T47D (cell line): ENCODE results near the gene IER2.

Source experiments
- DNase-seq, 2 experiments: peaks; one replicate each; pipeline versions ENCODE4 v3.0.0 to v3.0.0-alpha.2; 2011 to 2012; ENCODE audit warnings: low read depth in 1 of 2, low spot score in 1 of 2
- JUND ChIP-seq: IDR thresholded peaks from 2 replicates; pipeline ENCODE4 v1.6.1; 2012; ENCODE audit warnings: low read depth
- in situ Hi-C: cut with HindIII; loops from 2 replicates; pipeline ENCODE4 v1.10.0; 2016; ENCODE audit warnings: low sequenced_read_pairs, low pct_unique_long_range_greater_than_20kb

The IER2 gene, protein sequence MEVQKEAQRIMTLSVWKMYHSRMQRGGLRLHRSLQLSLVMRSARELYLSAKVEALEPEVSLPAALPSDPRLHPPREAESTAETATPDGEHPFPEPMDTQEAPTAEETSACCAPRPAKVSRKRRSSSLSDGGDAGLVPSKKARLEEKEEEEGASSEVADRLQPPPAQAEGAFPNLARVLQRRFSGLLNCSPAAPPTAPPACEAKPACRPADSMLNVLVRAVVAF

GRCh38 chr19:13150187-13150930 lies at the start of gene IER2, which contains the start of gene STX10:
TSS of gene IER2 (plus strand) at chr19:13150411. CDS start at chr19:13153187, 2,776 bp downstream.
TSS of gene STX10 (minus strand) at chr19:13150375. CDS start at chr19:13150173, 202 bp downstream.
- peak; percentile 75 to 93 for DNase-seq
- in situ Hi-C loops = no loop called here
- no peak for TF ChIP-seq JUND

DNA sequence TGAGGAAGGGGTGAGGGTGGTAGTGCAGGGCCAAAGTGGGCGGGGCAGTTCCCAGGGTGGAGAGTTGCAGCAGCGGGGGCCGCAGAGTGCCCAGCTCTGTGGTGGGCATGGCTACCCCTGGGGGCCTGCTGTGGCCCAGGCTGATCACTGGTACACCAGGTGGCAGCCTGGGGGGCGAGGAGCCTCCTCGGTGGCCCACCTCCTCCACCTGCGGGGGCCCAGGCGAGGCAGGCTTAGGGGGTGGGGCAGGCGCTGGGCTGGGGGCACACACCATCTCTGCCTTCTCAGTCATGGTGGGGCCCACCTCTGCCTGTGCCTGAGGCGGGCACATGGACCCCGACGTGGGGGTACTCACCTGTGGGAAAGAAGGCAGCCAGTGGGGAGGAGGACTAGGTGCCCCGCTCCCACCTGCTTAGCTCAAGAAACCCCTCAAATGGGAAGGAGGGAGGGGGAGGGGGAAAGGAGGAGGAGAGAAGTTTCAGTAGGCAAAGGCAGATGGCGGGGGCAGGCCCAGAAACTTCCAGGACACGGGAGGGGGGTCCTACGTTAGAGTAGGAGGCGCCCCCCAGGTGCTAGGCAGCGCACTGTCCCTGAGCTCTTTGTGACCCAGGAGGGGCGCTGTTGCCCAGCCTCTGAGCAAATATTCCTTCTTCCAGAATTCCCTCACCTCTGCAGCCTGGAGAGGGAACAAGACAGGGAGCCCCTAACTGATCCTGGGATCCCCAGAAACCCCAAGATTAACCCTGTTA lies 49.2 kb upstream of the IER2 start:
- in situ Hi-C loops = no loop called here
- no peak for DNase-seq
- no peak for TF ChIP-seq JUND

- TF ChIP-seq JUND = no peak
- no peak for DNase-seq
- in situ Hi-C loops = no loop called here
These were observed 48.4 kb upstream of the IER2 start for GRCh38 chr19:13101590-13102415.

- in situ Hi-C loops = no loop called here
- TF ChIP-seq JUND = no peak
- DNase-seq = no peak
These were observed 47.9 kb upstream of the IER2 start for GRCh38 chr19:13102416-13102665.

DNA sequence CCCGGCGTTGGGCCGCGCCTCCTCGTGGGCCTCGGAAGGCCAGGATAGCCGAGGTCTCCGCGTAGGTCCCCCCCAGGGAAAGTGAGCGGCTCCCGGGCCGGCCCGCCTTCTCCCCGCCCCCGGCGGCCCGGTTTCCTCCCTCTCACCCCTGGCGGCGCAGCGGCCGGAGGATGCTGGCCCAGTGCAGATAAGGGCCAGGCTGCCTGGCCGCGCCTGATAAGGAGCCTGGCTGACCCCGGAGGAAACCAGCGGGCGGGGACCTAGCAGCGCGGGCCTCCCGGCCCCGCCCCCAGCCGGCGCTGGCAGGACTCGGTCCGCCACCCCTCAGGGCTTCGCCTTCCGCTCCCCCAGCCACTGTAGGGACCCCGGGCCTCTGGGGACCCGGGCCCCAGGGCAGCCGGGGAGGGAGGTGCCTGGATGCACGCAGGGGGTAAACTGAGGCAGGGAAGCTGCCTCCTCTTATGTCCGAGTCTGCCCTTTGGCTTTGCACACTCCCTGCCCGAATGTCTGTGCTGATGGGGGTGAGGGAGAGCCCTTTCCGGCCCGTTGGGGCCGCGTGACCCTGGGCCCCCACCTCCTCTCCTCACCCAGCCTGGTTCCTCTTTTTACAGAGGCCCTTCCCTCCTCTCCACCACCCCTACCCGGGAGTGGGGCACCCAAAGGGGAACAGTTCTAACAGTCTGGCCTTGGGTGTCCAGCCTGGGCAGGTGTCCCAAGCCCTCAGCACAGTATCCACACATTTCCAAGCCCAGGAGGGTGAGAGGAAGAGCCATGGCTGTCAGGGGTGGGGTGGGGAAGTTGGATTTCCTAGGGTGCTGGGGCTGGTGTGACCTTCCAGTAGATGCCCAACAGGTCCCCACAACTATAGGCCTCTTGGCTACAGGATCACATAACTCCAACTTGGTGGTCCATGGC lies 47.3 kb upstream of the IER2 start, which contains the start of gene LYL1:
TSS of gene LYL1 (minus strand) at position 193 of the 915 bp plus-strand sequence. CDS start 1,687 bp downstream, outside the sequence.
- no peak for DNase-seq
- in situ Hi-C loops = no loop called here

DNA sequence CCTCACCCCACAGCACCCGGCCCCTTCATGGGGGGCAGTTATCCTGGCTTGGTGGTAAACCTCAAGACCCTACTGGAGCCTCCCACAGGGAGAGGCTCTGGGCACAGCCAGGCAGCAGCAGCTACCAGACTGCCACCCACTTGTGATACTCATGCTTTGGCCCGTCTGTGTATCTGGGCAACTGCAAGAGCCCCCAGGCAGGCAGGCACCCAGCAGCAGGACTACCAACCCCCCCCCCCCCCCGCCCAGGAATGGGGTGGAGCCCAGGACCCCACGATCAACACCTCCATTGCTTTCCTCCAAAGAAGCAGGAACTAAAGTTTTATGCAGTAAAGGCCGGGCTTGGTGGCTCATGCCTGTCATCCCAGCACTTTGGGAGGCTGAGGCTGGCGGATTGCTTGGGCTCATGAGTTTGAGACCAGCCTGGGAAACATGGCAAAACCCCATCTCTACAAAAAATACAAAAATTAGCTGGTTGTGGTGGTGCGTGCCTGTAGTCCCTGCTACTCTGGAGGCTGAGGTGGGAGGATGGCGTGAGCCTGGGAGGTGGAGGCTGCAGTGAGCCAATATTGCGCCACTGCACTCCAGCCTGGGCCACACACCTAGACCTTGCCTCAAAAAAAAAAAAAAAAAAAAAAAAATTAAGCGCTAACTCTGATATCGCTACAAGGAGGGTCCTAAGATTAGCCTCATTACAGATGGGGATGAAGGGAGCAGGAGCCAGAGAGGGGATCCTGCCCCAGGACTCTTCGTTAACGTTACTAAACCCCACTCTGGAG lies 46.4 kb upstream of the IER2 start:
- no peak for DNase-seq
- TF ChIP-seq JUND = no peak
- in situ Hi-C loops = no loop called here

More for the DNA sequence above, 47.3 kb upstream of the IER2 start, which contains the start of gene LYL1:
- no peak for TF ChIP-seq JUND

- in situ Hi-C loops = no loop called here
- no peak for DNase-seq
- TF ChIP-seq JUND = no peak
These were observed 45.8 kb upstream of the IER2 start for GRCh38 chr19:13104360-13104847.

DNA sequence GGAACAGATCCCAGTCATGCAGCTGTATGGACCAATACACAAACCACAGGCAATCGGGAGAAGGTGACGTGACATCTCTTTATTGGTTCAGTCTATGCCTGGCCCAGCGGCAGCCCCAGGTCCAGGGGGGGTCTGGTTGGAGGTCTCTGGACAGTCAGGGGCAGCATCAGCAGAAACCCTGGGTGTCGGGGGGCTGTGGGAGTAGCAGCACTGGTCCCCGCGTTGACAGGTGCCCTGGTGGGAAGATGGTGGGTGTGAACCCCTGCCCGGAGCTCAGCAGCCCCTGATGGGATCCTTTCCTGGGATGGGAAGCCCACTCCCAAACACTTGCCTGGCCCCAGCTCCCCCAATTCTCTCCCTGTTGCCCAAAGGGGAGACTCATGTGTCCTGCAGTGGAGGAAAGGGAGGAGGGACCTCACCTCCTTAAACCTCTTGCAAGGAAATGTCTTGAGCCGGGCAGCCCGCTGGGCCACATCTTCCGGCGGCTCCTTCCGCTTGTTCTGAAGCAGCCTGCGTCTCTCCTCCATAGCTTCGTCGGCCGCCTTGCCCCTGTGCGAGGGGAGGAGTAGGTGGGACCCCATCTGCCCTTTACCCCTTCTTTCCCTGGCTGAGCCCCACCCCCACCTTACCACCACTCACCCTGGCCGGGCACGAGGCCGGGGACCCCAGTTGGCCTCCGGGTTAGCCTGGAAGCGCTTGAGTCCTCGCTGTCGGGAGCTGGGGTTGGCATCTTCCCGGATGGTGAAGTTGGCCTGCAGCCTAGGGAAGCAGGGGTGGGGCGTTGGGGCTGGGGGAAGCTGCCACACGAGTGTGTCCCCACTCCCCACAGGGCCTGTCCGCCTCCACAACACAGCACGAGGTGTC lies 45.1 kb upstream of the IER2 start:
- no peak for TF ChIP-seq JUND
- in situ Hi-C loops = no loop called here
- no peak for DNase-seq

GRCh38 chr19:13109361-13110098 lies 40.7 kb upstream of the IER2 start:
- TF ChIP-seq JUND = no peak
- no peak for DNase-seq
- in situ Hi-C loops = no loop called here
